ENCODE results near the gene OR13G1.

DNA sequence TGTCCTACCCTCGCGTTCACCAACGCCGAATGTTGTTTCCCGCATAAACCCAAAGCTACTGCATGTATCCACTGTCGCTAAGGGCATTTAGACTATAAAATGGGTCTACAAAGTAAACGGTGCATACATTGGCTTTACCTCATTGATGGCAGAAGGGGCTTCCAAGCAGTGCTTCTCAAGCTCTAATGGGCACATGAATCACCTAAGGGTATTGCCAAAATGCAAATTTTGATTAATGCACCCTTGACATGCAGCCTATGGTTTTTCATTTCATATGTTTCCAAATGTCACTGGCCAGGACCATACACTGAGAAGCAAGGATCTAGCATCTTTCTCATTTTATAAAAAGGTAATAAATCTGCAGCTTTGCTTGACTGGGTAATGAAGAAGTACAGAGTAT, 34.2 kb upstream of the OR13G1 start:
- TF ChIP-seq CTCF (IDR thresholded peaks at IDR 0.05) (no peak), EP300 (IDR thresholded peaks at IDR 0.05) (no peak)

Measured in gastroesophageal sphincter (tissue), 3 donors.